Kidney epithelial cell (primary cell): ENCODE data around the gene FBXO33. TPM values are rescaled to one million over a fixed set of nuclear protein-coding genes. Genes with fewer than 3 reads are reported as not detected.

Experiments
- DNase-seq: peaks from one replicate; pipeline ENCODE4 v3.0.0-alpha.2; 2010; ENCODE audit warnings: low read depth
- H3K27me3 ChIP-seq: 2 replicates; pipeline ENCODE4 v1.6.0; 2011; ENCODE audit warnings: low read length; ENCODE audit not compliant: control insufficient read depth, insufficient read depth
- H3K36me3 ChIP-seq: 2 replicates; pipeline ENCODE4 v1.5.1; 2011; ENCODE audit warnings: low read length; ENCODE audit not compliant: control insufficient read depth, insufficient read depth
- H3K4me3 ChIP-seq: 2 replicates; pipeline ENCODE4 v1.5.1; 2011; ENCODE audit warnings: low read depth, mild to moderate bottlenecking, control low read depth, low read length
- CTCF ChIP-seq: IDR thresholded peaks from 2 replicates; pipeline ENCODE4 v1.5.1; 2011; ENCODE audit warnings: mild to moderate bottlenecking, moderate library complexity, low read length, control low read depth, inconsistent platforms; ENCODE audit not compliant: insufficient read depth, poor library complexity, severe bottlenecking
- total RNA-seq: library from RNA; depleted of rRNA; stranded (reverse); fragments of >200 nt; gene quantifications from 2 replicates; pipeline ENCODE4 v1.2.3, GENCODE V29; 2015

The FBXO33 gene
- total RNA-seq, 1 donor from 2014 or later: 13.7 TPM

- TF ChIP-seq CTCF: no peak
- Histone ChIP-seq H3K4me3 (no peak overlapping the region), H3K36me3 (no peaks in the 10 kb centered on the region), H3K27me3 (no peaks in the 10 kb centered on the region)
- no peak for DNase-seq
These were observed 15.0 kb upstream of the FBXO33 start for GRCh38 chr14:39447175-39447661.

GRCh38 chr14:39446131-39446744 is 14.0 kb upstream of the FBXO33 start:
- TF ChIP-seq CTCF: no peak
- no peak overlapping the region for H3K4me3 ChIP-seq

GRCh38 chr14:39442293-39442692 is 10.1 kb upstream of the FBXO33 start:
- Histone ChIP-seq H3K4me3 (no peak overlapping the region), H3K27me3 (no peaks in the 10 kb centered on the region), H3K36me3 (no peaks in the 10 kb centered on the region)
- no peak for DNase-seq
- TF ChIP-seq CTCF: no peak

More at GRCh38 chr14:39446131-39446744, 14.0 kb upstream of the FBXO33 start:
- DNase-seq: no peak
- no peaks in the 10 kb centered on the region for H3K27me3 ChIP-seq
- H3K36me3 ChIP-seq: no peaks in the 10 kb centered on the region

GRCh38 chr14:39441805-39442204 is 9.6 kb upstream of the FBXO33 start:
- TF ChIP-seq CTCF: no peak
- Histone ChIP-seq H3K36me3 (no peaks in the 10 kb centered on the region), H3K4me3 (no peak overlapping the region), H3K27me3 (no peaks in the 10 kb centered on the region)
- no peak for DNase-seq

GRCh38 chr14:39440975-39441374 is 8.7 kb upstream of the FBXO33 start:
- no peaks in the 10 kb centered on the region for H3K27me3 ChIP-seq
- no peak overlapping the region for H3K4me3 ChIP-seq
- DNase-seq: no peak
- no peaks in the 10 kb centered on the region for H3K36me3 ChIP-seq
- TF ChIP-seq CTCF: no peak

GRCh38 chr14:39435241-39435640 is 3.0 kb upstream of the FBXO33 start:
- no peaks in the 10 kb centered on the region for H3K36me3 ChIP-seq
- H3K4me3 ChIP-seq: no peak overlapping the region
- no peak for DNase-seq
- no peaks in the 10 kb centered on the region for H3K27me3 ChIP-seq
- no peak for TF ChIP-seq CTCF
